Frontal cortex (tissue), 4 donors: ENCODE results near the gene STK39. TPM values are rescaled to one million over a fixed set of nuclear protein-coding genes. Genes with fewer than 3 reads are reported as not detected.

Source experiments
- DNase-seq, 2 donors: peaks; one replicate each; pipeline ENCODE4 v3.0.0; 2012; ENCODE audit warnings: low spot score in 2 of 2
- FAIRE-seq: peaks from 2 replicates; lab custom pipeline; 2012; peaks lifted over from hg19 to GRCh38; lab: Jason Lieb, UNC
- total RNA-seq: library from RNA; depleted of rRNA; stranded (reverse); fragments of >200 nt; gene quantifications from one replicate; pipeline ENCODE4 v1.2.3, GENCODE V29; 2014
- donor health status: control.
- donor health status: control.
- donor health status: control.

STK39 gene
- total RNA-seq, 1 donor from 2014 or later, result 46.1 TPM

DNA sequence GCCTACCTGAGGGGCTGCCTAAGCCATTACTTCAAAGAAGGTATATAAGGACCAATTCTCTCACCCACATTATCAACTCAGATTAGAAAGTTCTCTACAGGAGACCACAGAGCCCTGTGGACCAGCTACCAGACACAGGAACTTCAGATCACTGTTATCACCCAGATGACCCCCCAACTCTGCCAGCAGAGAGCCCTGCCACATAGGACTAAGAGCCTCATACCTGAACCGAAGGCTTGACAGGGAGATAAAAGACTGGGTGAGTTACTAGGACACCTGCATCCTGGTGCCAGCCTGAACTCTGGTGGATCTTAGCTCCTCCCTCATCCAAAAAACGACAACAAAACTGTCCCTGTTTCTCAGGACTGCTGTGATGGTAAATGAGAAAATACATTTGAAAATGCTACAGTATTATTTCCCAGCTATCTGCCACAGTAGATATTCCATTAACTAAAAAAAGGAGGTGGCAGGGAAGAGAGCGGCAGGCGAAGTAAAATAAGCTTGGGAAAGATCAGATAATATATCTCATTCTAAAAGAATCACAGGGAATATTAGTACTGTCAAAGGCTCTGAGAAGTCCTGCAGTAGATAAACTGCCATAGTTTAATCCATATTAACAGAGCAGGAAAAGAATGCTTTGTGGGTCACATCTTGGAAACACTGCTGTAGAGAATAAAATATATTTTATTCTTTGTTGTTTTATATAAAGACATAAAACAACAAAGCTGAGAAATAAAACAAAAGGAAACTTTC, 79.7 kb downstream of the STK39 start:
- FAIRE-seq, result no peak
- DNase-seq, result no peak

DNA sequence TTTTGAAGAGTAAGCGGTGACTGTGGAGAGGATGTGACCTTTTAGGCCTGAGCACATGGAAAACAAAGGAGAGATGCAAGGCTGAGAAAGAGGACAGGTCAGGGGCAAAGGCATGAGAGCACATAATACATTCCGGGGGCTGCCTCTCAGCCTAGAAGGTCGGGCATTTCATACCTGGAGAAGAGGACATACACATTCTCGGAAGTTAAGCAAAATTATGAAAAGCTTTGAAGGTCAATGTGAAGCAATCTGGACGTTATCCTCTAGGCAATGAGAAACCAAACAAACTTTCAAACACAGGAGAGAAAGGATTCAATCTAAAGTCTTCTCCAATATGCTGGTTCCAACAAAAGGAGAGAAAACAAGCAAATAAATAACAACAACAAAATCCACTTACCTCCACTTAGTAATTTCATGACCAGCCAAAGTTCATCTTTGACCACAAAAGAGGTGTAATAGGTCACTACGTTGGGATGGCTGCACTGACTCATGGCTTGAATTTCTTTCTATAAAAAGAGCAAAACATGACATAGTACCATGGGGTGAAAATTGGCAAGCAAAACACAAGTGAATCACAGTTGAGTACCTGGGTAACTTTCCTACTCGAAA, 80.4 kb downstream of the STK39 start:
- no peak for DNase-seq
- no peak for FAIRE-seq

DNA sequence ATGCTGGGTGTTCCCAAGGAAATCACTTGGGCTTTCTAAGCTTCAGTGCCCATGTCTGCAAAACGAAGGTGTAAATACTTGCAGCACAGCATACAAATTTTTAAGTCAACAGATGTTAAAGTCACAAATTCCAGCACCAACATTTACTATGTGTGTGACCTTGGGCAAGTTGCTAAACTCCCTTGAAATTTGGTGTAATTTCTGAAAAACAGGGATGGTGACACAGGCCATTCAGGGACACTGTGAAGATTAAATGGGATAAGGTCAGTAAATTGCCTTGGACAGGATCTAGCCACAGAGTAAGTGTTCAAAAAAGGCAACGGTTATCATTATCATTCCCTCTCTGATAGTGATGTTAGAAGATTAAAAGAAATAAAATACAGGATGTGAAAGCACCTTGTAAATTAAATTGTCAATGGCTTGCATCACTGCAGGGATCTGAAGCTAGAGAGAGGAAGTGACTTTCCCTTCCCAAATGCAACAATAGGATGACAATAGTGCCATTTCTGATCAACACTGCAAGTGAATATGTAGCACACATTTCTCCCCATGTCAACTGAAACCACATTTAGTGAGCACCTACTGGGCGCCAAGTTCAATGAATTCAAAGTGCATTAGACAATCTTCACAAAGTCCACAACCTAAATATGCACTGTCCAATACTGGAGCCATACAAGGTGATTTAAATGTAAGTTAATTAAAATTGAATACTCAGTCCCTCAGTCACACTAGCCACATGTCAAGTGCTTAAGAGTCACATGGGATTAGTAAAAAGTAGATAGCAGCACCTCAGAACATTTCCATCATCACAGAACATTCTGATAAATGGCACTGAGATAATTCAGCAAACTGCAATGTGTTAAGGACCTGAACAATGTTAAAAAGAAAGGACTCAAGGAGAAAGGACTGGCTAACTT, 81.2 kb downstream of the STK39 start:
- no peak for FAIRE-seq

DNA sequence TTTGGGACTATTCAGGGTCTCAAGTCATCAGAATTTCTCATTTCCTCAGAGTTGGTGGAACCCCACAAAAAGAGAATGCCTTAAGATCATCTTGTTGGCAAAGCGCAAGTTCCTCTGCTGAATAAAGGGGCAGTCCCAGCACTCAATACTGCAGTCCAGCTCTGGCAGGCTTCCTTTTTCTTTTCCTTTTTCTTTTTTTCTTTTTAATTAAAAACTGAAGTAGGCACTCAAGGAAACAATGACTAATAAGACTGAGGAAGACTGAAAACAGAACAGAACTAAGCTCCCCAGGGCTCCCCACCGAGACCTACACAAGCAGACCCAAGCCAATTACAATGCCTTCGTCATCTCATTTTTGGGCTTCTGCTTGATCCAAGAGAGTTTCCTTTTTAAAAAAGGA, 82.0 kb downstream of the STK39 start:
- FAIRE-seq (no peak), DNase-seq (peak in 1 of 2 donors; percentile 22)

More for the DNA sequence above, 81.2 kb downstream of the STK39 start:
- DNase-seq, result no peak

DNA sequence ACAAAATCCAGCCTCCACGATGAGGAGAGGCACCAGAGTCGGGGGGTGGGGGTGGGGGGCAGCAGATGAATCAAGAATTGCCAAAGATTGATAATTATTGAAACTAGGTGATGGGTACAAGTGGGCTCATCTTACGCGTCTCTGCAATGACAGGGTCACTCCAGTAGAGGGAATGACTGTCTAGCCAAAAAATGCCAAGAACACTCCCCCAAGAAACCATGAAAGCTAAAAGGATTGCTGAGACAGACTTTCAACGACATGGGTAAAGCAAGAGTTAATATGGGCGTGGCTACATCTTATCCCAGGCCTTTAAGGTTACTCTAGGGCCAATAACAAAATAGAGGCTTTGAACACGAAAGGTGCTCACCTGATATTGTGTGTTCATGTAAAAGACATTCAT, 86.5 kb downstream of the STK39 start:
- DNase-seq (no peak), FAIRE-seq (no peak)

DNA sequence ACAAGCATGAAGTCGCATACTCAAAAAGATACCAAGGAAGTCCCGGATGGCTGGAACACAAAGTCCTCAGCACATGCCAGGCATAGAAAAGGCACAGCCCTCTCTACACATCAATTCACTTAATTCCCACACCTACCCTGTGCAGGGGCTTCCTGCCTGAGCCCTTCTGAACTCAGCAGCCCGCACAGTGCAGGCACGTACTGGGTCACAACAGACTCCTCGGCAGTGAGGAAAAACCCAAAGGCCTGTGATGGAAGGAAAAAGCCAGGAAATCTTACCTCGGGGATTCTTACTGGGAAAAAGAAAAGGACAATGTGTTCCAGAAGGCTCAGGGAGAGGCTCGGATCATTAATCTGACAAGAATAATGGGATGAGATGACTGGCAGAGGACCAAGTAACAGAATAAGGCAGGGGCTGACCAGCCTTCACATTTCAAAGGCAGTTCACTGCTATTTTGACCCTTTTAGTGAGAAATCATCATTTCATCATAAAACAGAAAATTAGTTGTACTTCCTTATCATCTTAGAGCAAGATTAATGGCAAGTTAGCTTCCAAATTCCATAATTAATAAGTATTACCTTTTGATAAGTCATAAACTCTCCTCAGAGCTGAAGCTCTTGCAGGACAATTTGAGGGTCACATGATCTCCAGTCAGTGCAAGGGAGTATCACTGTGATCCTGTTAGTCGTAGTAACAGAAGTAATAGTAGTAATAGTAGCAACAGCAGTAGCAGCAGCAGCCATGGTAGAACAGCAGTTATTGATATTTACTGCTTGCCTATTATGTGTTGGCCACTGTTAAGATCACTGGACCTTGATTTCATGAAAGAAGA, 87.4 kb downstream of the STK39 start:
- DNase-seq (no peak), FAIRE-seq (no peak)

DNA sequence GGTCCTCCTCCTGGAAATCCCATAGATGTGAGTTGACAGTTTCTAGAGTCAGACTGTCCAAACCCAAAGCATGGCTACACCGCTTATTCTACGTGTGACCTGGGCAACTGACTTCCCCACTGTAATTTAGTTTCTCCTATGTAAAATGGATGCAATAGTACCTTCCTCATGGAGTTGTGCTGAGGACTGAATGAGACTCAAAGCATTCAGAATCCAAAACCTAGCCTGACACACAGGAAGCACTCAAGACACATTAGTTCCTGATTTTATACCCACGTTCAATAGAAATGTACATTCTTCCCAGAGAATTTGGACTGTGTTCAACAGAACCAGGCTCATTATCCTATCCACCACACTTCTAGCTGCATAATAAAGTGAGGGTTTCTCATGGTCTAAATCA, 88.8 kb downstream of the STK39 start:
- no peak for DNase-seq
- no peak for FAIRE-seq

DNA sequence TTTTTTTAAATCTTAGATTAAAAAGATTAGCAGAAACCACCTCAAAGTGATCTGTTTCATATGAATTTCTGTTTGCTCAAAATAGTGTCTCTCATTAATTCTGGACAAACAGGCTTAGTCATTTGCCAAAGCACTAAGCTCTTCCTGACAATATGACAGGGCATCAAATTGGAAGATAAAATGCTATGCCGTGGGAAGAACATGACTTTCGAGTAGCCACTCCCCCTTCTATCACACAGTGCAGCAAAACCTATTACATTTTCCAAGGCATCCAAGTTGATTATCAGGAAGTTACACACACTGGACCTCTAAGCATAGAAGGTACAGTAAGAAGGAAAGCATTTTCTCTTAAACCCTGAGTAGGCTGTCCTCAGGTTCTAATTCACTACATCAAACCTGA, 89.5 kb downstream of the STK39 start:
- no peak for DNase-seq
- no peak for FAIRE-seq

DNA sequence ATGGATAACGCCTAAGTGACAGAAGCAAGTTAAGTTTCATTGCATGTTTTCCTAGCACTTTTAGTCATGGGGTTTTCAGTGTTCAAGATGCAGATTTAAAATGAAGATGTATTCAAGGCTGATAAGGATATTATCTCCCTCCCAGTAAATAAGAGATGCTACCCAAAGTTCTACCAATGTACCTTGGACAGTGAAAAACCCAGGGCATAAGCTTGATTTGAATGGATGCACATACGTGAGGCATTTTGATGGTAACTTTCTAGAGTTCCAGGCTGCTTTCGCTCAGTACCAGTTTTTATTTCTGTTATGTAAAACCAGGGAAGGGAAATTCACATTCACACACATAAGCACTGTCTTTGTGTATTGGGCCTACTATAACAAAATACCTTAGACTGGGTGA, 90.3 kb downstream of the STK39 start:
- no peak for FAIRE-seq
- DNase-seq, result no peak

DNA sequence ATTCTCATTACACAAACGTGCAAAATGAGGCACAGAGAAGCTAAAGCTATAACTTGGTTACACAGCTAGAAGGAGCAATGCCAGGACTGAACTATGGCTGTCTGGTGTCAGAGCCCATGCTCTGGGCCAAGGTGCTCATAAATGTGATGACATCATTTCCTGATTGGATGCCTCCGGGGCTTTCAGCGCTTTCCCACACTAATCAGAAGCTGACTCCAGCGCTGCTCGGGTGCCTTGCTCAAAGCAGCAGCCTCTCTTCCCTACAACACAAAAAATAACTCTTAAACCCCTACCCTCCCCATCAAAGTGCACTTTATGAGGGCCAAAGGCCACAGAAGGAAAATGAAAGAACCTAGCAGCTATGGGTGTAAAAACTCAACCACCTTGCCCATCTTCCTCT, 90.7 kb downstream of the STK39 start:
- FAIRE-seq, result no peak

DNA sequence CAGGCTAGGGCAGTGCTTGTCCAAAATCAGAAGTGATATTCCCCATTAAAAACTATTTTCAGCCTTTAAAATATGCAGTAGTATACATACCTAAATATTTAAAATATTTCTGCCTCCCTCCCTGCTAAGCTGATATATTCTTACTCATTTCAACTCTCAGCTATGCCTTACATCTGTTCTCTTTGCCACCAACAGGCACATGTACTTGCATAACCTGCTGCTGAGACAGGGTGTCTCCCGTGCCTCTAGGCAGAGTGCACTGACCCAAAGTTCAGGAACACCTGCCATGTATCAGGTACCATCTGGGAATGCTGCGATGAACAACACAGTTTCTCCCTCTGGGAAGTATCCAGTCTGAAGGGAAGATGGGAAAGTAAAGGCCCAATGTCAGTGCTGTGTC, 91.7 kb downstream of the STK39 start:
- FAIRE-seq (no peak), DNase-seq (no peak)

More for the DNA sequence above, 90.7 kb downstream of the STK39 start:
- no peak for DNase-seq

DNA sequence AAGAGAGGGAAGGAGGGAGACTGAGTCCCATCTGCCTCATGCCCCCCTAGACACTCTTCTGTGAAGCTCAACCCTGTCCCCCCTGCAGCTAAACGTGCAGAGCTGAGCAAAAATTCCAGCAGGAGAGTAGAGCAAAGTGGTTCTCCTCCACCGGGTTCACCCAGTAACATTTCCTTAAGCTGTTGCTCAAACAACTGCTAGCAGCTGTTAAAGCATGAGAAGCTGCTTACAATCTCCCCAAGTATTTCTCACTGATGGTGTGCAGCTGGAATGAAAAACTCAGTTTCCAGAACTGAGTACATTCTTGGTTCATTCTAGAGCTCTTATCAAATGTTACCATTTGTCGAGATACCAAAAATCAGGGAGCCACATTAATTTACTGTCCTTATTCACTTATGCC, 92.3 kb downstream of the STK39 start:
- no peak for DNase-seq
- no peak for FAIRE-seq

DNA sequence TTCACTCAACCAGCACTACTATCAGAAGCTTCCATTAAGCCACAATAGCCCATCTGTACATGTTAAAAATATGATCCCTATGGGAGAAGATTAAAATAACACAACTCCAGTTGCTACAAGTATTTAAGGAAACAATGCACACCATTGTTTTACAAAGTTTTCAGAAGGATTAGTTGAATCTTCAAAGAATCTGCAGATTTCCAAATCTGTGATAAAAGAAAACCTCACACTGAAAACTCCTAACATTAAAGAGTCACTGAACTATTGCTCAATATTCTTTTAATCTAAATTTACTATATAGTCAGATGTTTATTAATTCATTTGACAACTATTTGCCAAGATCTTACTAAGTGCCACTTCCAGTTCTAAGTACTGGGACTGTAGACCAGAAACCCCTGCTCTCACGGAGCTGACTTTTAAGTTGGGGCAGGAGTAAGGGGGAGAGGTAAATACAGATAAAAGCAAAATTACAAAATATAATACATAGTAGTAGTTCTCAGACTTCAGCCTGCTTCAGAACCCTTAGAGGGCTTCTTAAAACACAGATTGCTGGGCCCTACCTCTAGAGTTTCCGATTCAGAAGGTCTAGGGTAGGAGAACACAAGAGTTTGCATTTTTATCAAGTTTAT, 94.4 kb downstream of the STK39 start:
- FAIRE-seq (no peak), DNase-seq (no peak)

DNA sequence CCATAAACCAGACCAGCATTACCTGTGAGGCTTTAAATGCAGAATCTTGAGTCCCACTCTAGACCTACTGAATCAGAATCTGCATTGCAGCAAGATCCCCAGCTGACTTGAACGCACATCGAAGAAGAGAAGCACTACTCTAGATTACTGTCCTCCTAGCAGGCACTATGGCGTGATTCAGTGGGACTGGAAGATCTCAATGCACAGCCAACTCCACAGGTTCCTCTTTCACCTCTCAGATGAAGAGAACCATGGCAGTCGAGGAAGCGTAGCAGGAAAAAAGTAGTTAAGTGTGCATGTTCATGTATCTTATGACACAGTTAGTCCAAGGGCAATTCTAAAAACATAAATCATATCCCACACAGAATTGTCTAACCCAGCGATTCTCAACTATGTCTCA, 97.4 kb downstream of the STK39 start:
- DNase-seq (no peak), FAIRE-seq (no peak)

DNA sequence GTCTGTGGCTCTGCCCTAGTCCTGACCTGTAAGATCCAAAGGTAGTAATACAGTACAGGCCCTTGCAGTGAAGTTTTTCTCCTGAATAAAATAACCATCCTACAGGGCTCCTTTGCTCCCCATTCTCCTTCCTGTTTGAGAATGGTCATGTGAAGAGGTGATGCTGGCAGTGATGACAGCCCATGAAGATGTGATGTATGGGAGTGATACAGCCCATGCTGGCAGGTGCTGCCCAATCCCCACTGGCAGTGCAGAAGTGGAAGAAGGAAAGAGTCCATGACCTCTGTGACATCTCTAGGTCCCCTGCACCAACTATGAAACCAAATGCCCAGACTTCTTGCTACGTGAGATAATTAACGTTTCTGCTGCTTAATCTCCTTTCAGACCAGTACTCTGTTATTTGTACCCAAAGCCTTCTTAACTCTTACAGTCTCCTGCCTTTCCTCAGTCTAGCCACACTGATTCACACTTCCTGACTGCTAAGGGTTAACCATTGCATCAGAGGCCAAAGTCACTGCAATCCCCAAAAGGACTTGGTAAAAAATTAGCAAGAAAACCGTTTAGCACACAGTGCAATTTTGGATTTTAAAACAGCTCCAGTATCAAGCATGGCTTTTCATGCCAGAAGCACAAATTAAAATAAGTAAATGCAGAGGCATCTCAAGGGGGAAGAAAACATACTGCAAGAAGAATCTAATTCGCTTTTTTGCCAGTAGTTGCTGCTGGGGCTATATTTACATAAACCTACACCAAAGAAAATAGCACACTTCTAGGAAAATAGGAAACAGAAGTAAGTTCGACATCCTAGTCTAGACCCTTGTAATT, 98.0 kb downstream of the STK39 start:
- FAIRE-seq, result no peak
- no peak for DNase-seq

DNA sequence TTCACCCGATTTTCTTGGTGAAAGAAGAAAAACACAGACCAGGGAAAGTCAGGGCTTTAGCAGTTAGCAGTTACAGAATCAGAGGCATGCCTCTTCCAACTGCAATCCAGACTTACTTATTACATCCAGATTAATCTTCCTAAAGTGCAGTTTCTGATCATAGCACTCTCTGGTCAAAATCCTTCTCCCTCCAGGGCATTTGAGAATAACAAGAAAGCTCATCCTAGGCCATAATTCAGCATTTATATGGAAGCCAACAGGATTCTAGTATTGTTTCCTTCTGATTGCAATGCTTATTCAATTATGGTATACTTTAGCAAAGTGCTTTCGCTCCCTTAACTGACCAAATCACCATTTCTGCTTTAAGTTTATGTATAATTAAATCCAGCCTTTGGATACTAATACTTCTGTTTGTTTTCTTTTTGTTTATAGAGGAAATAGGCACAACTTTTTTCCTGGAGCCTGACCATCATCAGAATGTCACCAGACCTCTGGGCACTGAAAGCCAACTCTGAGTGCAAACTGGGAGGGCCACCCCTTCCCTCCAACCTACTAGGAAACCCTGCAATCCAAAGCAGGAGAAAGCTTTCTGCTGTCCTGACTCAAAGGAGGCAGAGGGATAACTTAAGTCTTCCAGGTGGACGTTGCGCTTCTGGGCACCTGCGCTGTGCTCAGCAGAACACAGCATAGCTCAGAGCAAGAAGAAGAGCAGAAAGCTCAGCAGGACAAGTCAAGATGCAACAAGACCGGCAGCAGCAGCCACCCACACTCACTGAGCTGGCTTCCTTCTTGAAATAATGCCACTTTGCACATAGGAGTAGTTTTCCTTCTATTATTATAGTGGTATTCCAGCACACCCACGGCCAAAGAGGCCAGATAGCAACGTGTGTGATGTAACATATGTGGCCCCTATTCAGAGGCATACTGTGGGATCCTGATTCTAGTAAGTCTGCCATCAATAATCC, 99.3 kb downstream of the STK39 start:
- DNase-seq, result no peak
- no peak for FAIRE-seq
